Pancreas (tissue), 10 donors: ENCODE results near the gene ADGRE2. TPM values are rescaled to one million over a fixed set of nuclear protein-coding genes. Genes with fewer than 3 reads are reported as not detected.
"Not testable (repeated sequence)": the region's sequence is repeated elsewhere in the genome, so short reads cannot be mapped to it uniquely, and the experiment has no call there.

Source experiments
- ATAC-seq, 4 donors: fragments of 200-7000 bp; cut with Tn5 transposase; one replicate each; pipeline versions ENCODE4 v1.8.0 to v1.9.1; 2020; ENCODE audit warnings: mild to moderate bottlenecking in 4 of 4, moderate library complexity in 4 of 4
- DNase-seq, 6 donors: peaks; one replicate each; pipeline ENCODE4 v3.0.0-alpha.2; 2020
- FAIRE-seq: peaks from 2 replicates; lab custom pipeline; 2012; peaks lifted over from hg19 to GRCh38; lab: Jason Lieb, UNC
- H3K27ac ChIP-seq, 4 donors: fragments of 200-600 bp; sonication (generic); 1 replicate in 3 of 4; 2 replicates in 1 of 4; pipeline versions ENCODE4 v1.5.0 to v1.8.0; 2020
- H3K27me3 ChIP-seq, 4 donors: fragments of 200-600 bp; one replicate each; pipeline ENCODE4 v1.8.0; 2021
- H3K36me3 ChIP-seq, 3 donors: fragments of 200-600 bp; sonication (generic) in 1 of 3; one replicate each; pipeline versions ENCODE4 v1.5.0 to v1.8.0; 2020 to 2021
- H3K4me1 ChIP-seq, 3 donors: fragments of 200-600 bp; one replicate each; pipeline ENCODE4 v1.8.0; 2021
- H3K4me3 ChIP-seq, 4 donors: fragments of 200-600 bp; sonication (generic) in 2 of 4; one replicate each; pipeline versions ENCODE4 v1.5.0 to v1.8.0; 2020 to 2021
- H3K9me3 ChIP-seq, 4 donors: fragments of 200-600 bp; one replicate each; pipeline ENCODE4 v1.8.0; 2021
- CTCF ChIP-seq, 4 donors: fragments of 200-600 bp; sonication (generic) in 3 of 4; IDR thresholded peaks; one replicate each; pipeline versions ENCODE4 v1.5.0 to v1.8.0; 2021; ENCODE audit warnings: antibody characterized with exemption in 4 of 4
- WGBS, 2 donors: extraction: QIAGEN DNeasy Blood & Tissue Kit; methylation state at CpG; one replicate each; pipeline ENCODE4 v1.1.7; 2013; 5-methylcytosine and 5-hydroxymethylcytosine counted together
- intact Hi-C, 3 donors: fragments of 100-400 bp; cut with DNase I; formaldehyde crosslinking; loops; one replicate each; pipeline versions ENCODE4 v1.11.1 to v1.14.2; 2022
- polyA plus RNA-seq, 2 donors: library from polyadenylated mRNA; stranded (reverse); fragments of 200-250 nt; gene quantifications; one replicate each; pipeline ENCODE4 v1.2.3, GENCODE V29; 2013
- total RNA-seq, 6 donors: library from RNA; stranded (reverse); fragmentation: NEBNext Ultra II Directional in 4 of 6; extraction: Animal tissue kit (Norgen Biotek cat#: 25700) in 4 of 6; gene quantifications; one replicate each; pipeline versions ENCODE4 v1.2.1 to v1.2.4, GENCODE V29; 2021 to 2023
- donor health status: healthy with polysubstance abuse.
- donor health status: DM: no; HTN: no; CAD: no; lungs with moderate emphysema.
- donor health status: DM: no; HTN: no; CAD: no.
- donor health status: control.
- donor health status: control.
- donor health status: Bipolar disorder and iron deficiency.
- donor health status: DM: yes; HTN: yes; CAD: no.
- donor health status: DM: no; HTN: no; CAD: no.
- donor health status: DM: no; HTN: no; CAD: no.
- donor health status: DM: yes; HTN: yes; CAD: no.

The ADGRE2 gene
- total RNA-seq (1 to 10 TPM in 2 of 6 donors, under 1 TPM in 4; 0.31 to 4.5 (median 0.83) TPM), polyA plus RNA-seq (under 1 TPM; 0.31 to 0.65 TPM)

- WGBS, 2 donors = 63 to 71% methylated on average over 12 of the region's 12 CpGs
- H3K4me3 ChIP-seq, H3K9me3 ChIP-seq, DNase-seq, H3K4me1 ChIP-seq, ATAC-seq, H3K27me3 ChIP-seq, H3K27ac ChIP-seq, H3K36me3 ChIP-seq, intact Hi-C loops, FAIRE-seq: not testable (repeated sequence)
Observed at GRCh38 chr19:14778110-14778845, at the start of gene ADGRE2. Gene ADGRE2 (minus strand): TSS chr19:14778560. CDS start chr19:14776756, 1,804 bp downstream.

GRCh38 chr19:14826006-14826405 is 47.6 kb upstream of the ADGRE2 start:
- Histone ChIP-seq H3K27ac (no peak overlapping the region), H3K4me1 (no peaks in the 10 kb centered on the region), H3K36me3 (no peaks in the 10 kb centered on the region), H3K9me3 (no peaks in the 10 kb centered on the region), H3K4me3 (no peak overlapping the region), H3K27me3 (peaks cover 0 to 23% (median 0%) of the 10 kb centered on the region in 4 donors)
- intact Hi-C loops = no loop called here
- DNase-seq = no peak
- WGBS, 2 donors = 57 to 70% methylated on average over 2 of the region's 2 CpGs
- no peak for FAIRE-seq
- ATAC-seq = no peak
- no peak for TF ChIP-seq CTCF (IDR thresholded peaks at IDR 0.05)

GRCh38 chr19:14821937-14822336 is 43.6 kb upstream of the ADGRE2 start:
- ATAC-seq = no peak
- intact Hi-C loops = no loop called here
- TF ChIP-seq CTCF (IDR thresholded peaks at IDR 0.05) = no peak
- Histone ChIP-seq H3K4me3 (no peak overlapping the region), H3K36me3 (no peaks in the 10 kb centered on the region), H3K4me1 (no peaks in the 10 kb centered on the region), H3K9me3 (no peaks in the 10 kb centered on the region), H3K27ac (no peak overlapping the region), H3K27me3 (peaks cover 0 to 26% (median 0%) of the 10 kb centered on the region in 4 donors)
- 34 to 44% methylated on average over 6 of the region's 6 CpGs for WGBS, 2 donors
- FAIRE-seq = no peak
- DNase-seq = no peak

- Histone ChIP-seq H3K4me3 (no peak overlapping the region), H3K27me3 (peaks cover 0 to 4% (median 0%) of the 10 kb centered on the region in 4 donors), H3K4me1 (no peaks in the 10 kb centered on the region), H3K9me3 (no peaks in the 10 kb centered on the region), H3K36me3 (no peaks in the 10 kb centered on the region), H3K27ac (no peak overlapping the region)
- DNase-seq (no peak), ATAC-seq (no peak), FAIRE-seq (no peak)
- WGBS, 2 donors = 52 to 62% methylated on average over 8 of the region's 8 CpGs
- no peak for TF ChIP-seq CTCF (IDR thresholded peaks at IDR 0.05)
- intact Hi-C loops = no loop called here
Observed at GRCh38 chr19:14818588-14818987, 40.2 kb upstream of the ADGRE2 start.

- Histone ChIP-seq H3K4me3 (no peak overlapping the region), H3K4me1 (no peaks in the 10 kb centered on the region), H3K36me3 (no peaks in the 10 kb centered on the region), H3K27me3 (peaks cover 0 to 4% (median 0%) of the 10 kb centered on the region in 4 donors), H3K27ac (no peak overlapping the region), H3K9me3 (no peaks in the 10 kb centered on the region)
- no peak for TF ChIP-seq CTCF (IDR thresholded peaks at IDR 0.05)
- no peak for FAIRE-seq
- no peak for ATAC-seq
- no peak for DNase-seq
- intact Hi-C loops = no loop called here
- WGBS, 2 donors = 50 to 60% methylated on average over 3 of the region's 3 CpGs
Observed at GRCh38 chr19:14817052-14817451, 38.7 kb upstream of the ADGRE2 start.
